Measurements from ENCODE around the gene NPC1L1. TPM values are rescaled to one million over a fixed set of nuclear protein-coding genes. Genes with fewer than 3 reads are reported as not detected.

Gene NPC1L1
- total RNA-seq, 1 experiment from 2014 or later, result not detected

GRCh38 chr7:44536090-44536489 lies 5.0 kb downstream of the NPC1L1 start:
- DNase-seq (ENCODE audit: low spot score), result no peak

- no peak for DNase-seq (ENCODE audit: low spot score)
Observed at GRCh38 chr7:44535348-44536064, 5.6 kb downstream of the NPC1L1 start.

GRCh38 chr7:44534501-44534900 lies 6.6 kb downstream of the NPC1L1 start:
- DNase-seq (ENCODE audit: low spot score), result peak; percentile 26

GRCh38 chr7:44534087-44534486 lies 7.0 kb downstream of the NPC1L1 start:
- no peak for DNase-seq (ENCODE audit: low spot score)

GRCh38 chr7:44533301-44534055 lies 7.7 kb downstream of the NPC1L1 start:
- no peak for DNase-seq (ENCODE audit: low spot score)

- no peak for DNase-seq (ENCODE audit: low spot score)
Observed at GRCh38 chr7:44531421-44532380, 9.4 kb downstream of the NPC1L1 start.

GRCh38 chr7:44530990-44531389 lies 10.1 kb downstream of the NPC1L1 start:
- no peak for DNase-seq (ENCODE audit: low spot score)

- no peak for DNase-seq (ENCODE audit: low spot score)
Observed at GRCh38 chr7:44524811-44525388, 16.2 kb downstream of the NPC1L1 start.

GRCh38 chr7:44522315-44522714 lies 18.8 kb downstream of the NPC1L1 start:
- DNase-seq (ENCODE audit: low spot score), result no peak

GRCh38 chr7:44521347-44522095 lies 19.6 kb downstream of the NPC1L1 start:
- DNase-seq (ENCODE audit: low spot score), result no peak

- no peak for DNase-seq (ENCODE audit: low spot score)
Observed at GRCh38 chr7:44520574-44520973, 20.6 kb downstream of the NPC1L1 start.

GRCh38 chr7:44519546-44519945 lies 21.6 kb downstream of the NPC1L1 start:
- DNase-seq (ENCODE audit: low spot score), result no peak

GRCh38 chr7:44518761-44519160 lies 22.4 kb downstream of the NPC1L1 start:
- no peak for DNase-seq (ENCODE audit: low spot score)

GRCh38 chr7:44517175-44517574 lies 24.0 kb downstream of the NPC1L1 start:
- no peak for DNase-seq (ENCODE audit: low spot score)

- no peak for DNase-seq (ENCODE audit: low spot score)
Observed at GRCh38 chr7:44515590-44516268, 25.4 kb downstream of the NPC1L1 start.

- no peak for DNase-seq (ENCODE audit: low spot score)
Observed at GRCh38 chr7:44512736-44513135, 28.4 kb downstream of the NPC1L1 start.

- no peak for DNase-seq (ENCODE audit: low spot score)
Observed at GRCh38 chr7:44511863-44512468, 29.2 kb downstream of the NPC1L1 start.

GRCh38 chr7:44511236-44511635 lies 29.9 kb downstream of the NPC1L1 start:
- DNase-seq (ENCODE audit: low spot score), result no peak

GRCh38 chr7:44508328-44509030 lies 32.7 kb downstream of the NPC1L1 start:
- no peak for DNase-seq (ENCODE audit: low spot score)

Data from A172 (cell line).